Thyroid gland (tissue), 4 donors: ENCODE data around the gene SMO. TPM values are rescaled to one million over a fixed set of nuclear protein-coding genes. Genes with fewer than 3 reads are reported as not detected.
"Not testable (repeated sequence)": the region's sequence is repeated elsewhere in the genome, so short reads cannot be mapped to it uniquely, and the experiment has no call there.

Experiments
- DNase-seq, 2 donors: peaks; one replicate each; pipeline ENCODE4 v3.0.0-alpha.2; 2019
- H3K27ac ChIP-seq, 3 donors: fragments of 200-600 bp; sonication (generic); 1 replicate in 2 of 3; 2 replicates in 1 of 3; pipeline ENCODE4 v1.5.1; 2016 to 2019; ENCODE audit warnings: mild to moderate bottlenecking in 1 of 3, moderate library complexity in 1 of 3
- H3K27me3 ChIP-seq: fragments of 200-600 bp; sonication (generic); one replicate; pipeline ENCODE4 v1.5.1; 2019
- H3K36me3 ChIP-seq, 2 donors: fragments of 200-600 bp; sonication (generic); one replicate each; pipeline ENCODE4 v1.5.1; 2016 to 2019
- H3K4me1 ChIP-seq, 2 donors: fragments of 200-600 bp; sonication (generic); one replicate each; pipeline ENCODE4 v1.5.1; 2017 to 2019
- H3K4me3 ChIP-seq, 3 donors: fragments of 200-600 bp; sonication (generic); replicated peaks in 1 of 3; 1 replicate in 2 of 3; 2 replicates in 1 of 3; pipeline ENCODE4 v1.5.1; 2016; ENCODE audit warnings: mild to moderate bottlenecking in 1 of 3
- H3K9me3 ChIP-seq: fragments of 200-600 bp; sonication (generic); one replicate; pipeline ENCODE4 v1.5.1; 2017
- CTCF ChIP-seq, 6 experiments: fragments of 200-600 bp in 3 of 6; fragments of 450-650 bp in 3 of 6; sonication (generic) in 3 of 6; IDR thresholded peaks; one replicate each; pipeline ENCODE4 v1.5.1; 2016 to 2019; ENCODE audit warnings: antibody characterized with exemption in 6 of 6, mild to moderate bottlenecking in 2 of 6, inconsistent platforms in 1 of 6, moderate library complexity in 1 of 6
- POLR2A ChIP-seq, 2 donors: fragments of 450-650 bp; IDR thresholded peaks; one replicate each; pipeline ENCODE4 v1.6.1; 2017; ENCODE audit warnings: antibody characterized with exemption in 2 of 2, mild to moderate bottlenecking in 2 of 2, moderate library complexity in 1 of 2
- WGBS, 2 donors: methylation state at CpG; one replicate each; pipeline ENCODE4 v1.1.5; 2017; 5-methylcytosine and 5-hydroxymethylcytosine counted together
- intact Hi-C: fragments of 100-400 bp; cut with DNase I; formaldehyde crosslinking; loops from one replicate; pipeline ENCODE4 v1.15.1; 2023
- total RNA-seq, 4 donors: library from RNA; depleted of rRNA; stranded (reverse); fragments of >200 nt; gene quantifications; one replicate each; pipeline ENCODE4 v1.2.3, GENCODE V29; 2016

The SMO gene
- total RNA-seq, 4 donors from 2014 or later = 10.5 to 17.4 (median 14.7) TPM

GRCh38 chr7:129240119-129240820 is 51.8 kb downstream of the SMO start:
- TF ChIP-seq POLR2A (IDR thresholded peaks at IDR 0.05) = peak in 1 of 2 donors; percentile 75
- TF ChIP-seq CTCF (IDR thresholded peaks at IDR 0.05) = no peak
- 82 to 84% methylated on average over 10 of the region's 10 CpGs for WGBS, 2 donors
- intact Hi-C loops = no loop called here

GRCh38 chr7:129244220-129244619 is 55.8 kb downstream of the SMO start:
- Histone ChIP-seq H3K9me3 (no peaks in the 10 kb centered on the region), H3K4me3 (no peak overlapping the region), H3K4me1 (peaks cover 15 to 16% of the 10 kb centered on the region in 2 donors), H3K27ac (peak overlapping the region in 1 of 3 donors; percentile 6), H3K36me3 (no peaks in the 10 kb centered on the region), H3K27me3 (no peaks in the 10 kb centered on the region)
- intact Hi-C loops = no loop called here
- DNase-seq = no peak
- TF ChIP-seq POLR2A (IDR thresholded peaks at IDR 0.05) = no peak
- TF ChIP-seq CTCF (IDR thresholded peaks at IDR 0.05) = no peak
- WGBS, 2 donors = 100% methylated on average over 1 of the region's 1 CpG

More at GRCh38 chr7:129240119-129240820, 51.8 kb downstream of the SMO start:
- H3K4me3 ChIP-seq = no peak overlapping the region
- H3K9me3 ChIP-seq = no peaks in the 10 kb centered on the region
- no peaks in the 10 kb centered on the region for H3K27me3 ChIP-seq
- H3K36me3 ChIP-seq = no peaks in the 10 kb centered on the region
- H3K27ac ChIP-seq = peak overlapping the region; percentile 78 to 96 (median 90)
- DNase-seq = peak; percentile 70 to 73
- H3K4me1 ChIP-seq = peaks cover 27 to 31% of the 10 kb centered on the region in 2 donors

GRCh38 chr7:129245533-129245932 is 57.1 kb downstream of the SMO start:
- H3K4me3 ChIP-seq = no peak overlapping the region
- no peaks in the 10 kb centered on the region for H3K27me3 ChIP-seq
- TF ChIP-seq POLR2A (IDR thresholded peaks at IDR 0.05) (no peak), CTCF (IDR thresholded peaks at IDR 0.05) (no peak)
- H3K27ac ChIP-seq = no peak overlapping the region
- WGBS, 2 donors = 95 to 98% methylated on average over 3 of the region's 3 CpGs
- no peaks in the 10 kb centered on the region for H3K36me3 ChIP-seq
- no peaks in the 10 kb centered on the region for H3K9me3 ChIP-seq
- H3K4me1 ChIP-seq = peaks cover 4 to 8% of the 10 kb centered on the region in 2 donors
- DNase-seq = no peak
- intact Hi-C loops = no loop called here

- H3K27me3 ChIP-seq = no peaks in the 10 kb centered on the region
- DNase-seq = no peak
- peaks cover 2 to 4% of the 10 kb centered on the region in 2 donors for H3K4me1 ChIP-seq
- no peaks in the 10 kb centered on the region for H3K36me3 ChIP-seq
- no peak overlapping the region for H3K27ac ChIP-seq
- no peak overlapping the region for H3K4me3 ChIP-seq
- WGBS, 2 donors = 84% methylated on average over 2 of the region's 2 CpGs
- H3K9me3 ChIP-seq = no peaks in the 10 kb centered on the region
- intact Hi-C loops = no loop called here
- no peak for TF ChIP-seq CTCF (IDR thresholded peaks at IDR 0.05)
Observed at GRCh38 chr7:129247087-129247486, 58.7 kb downstream of the SMO start.

GRCh38 chr7:129252128-129252527 is 63.7 kb downstream of the SMO start:
- H3K36me3 ChIP-seq = no peaks in the 10 kb centered on the region
- no peak for TF ChIP-seq CTCF (IDR thresholded peaks at IDR 0.05)
- no peak for TF ChIP-seq POLR2A (IDR thresholded peaks at IDR 0.05)
- DNase-seq = no peak
- no peak overlapping the region for H3K4me3 ChIP-seq
- intact Hi-C loops = no loop called here
- WGBS, 2 donors = 57 to 58% methylated on average over 2 of the region's 2 CpGs
- H3K27ac ChIP-seq = peak overlapping the region in 1 of 3 donors; percentile 21
- H3K9me3 ChIP-seq = no peaks in the 10 kb centered on the region
- H3K4me1 ChIP-seq = peaks cover 15 to 21% of the 10 kb centered on the region in 2 donors
- H3K27me3 ChIP-seq = no peaks in the 10 kb centered on the region

- H3K36me3 ChIP-seq, H3K27ac ChIP-seq, H3K27me3 ChIP-seq, intact Hi-C loops, H3K4me3 ChIP-seq, DNase-seq, H3K9me3 ChIP-seq: not testable (repeated sequence)
- 94 to 97% methylated on average over 5 of the region's 5 CpGs for WGBS, 2 donors
- H3K4me1 ChIP-seq = peaks cover 20 to 25% of the 10 kb centered on the region in 2 donors
Observed at GRCh38 chr7:129252603-129253002, 64.2 kb downstream of the SMO start.
